ENCODE measurements around the gene NPEPL1. TPM values are rescaled to one million over a fixed set of nuclear protein-coding genes. Genes with fewer than 3 reads are reported as not detected.

The NPEPL1 gene
- total RNA-seq, 1 donor from 2014 or later, result 33.6 TPM

DNA sequence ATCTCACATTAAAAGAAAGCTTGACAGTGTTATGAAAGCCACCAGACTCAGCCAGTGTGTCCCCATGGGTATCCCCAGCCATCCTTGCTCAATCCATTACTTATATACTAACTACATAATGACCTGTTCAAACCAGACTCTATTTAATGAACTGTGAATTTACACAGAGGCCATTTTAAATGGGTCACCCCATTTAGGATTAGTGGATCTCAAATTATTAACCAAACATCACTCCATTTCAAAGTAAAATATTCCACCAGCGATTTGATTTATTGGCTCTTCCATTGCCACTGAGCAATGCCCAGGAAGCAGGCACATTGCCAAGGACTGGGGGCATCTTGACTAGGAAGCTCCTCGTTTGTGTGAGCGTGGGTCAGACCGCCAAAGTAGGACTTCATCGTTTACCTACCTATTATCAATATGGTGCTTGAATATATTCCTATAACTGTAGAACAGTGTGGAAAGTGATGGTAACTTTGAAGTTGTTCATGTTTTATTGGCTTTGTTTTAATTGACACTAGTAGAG is 15.5 kb upstream of the NPEPL1 start:
- Histone ChIP-seq H3K36me3 (peaks cover 85% of the 10 kb centered on the region), H3K9me3 (replicated peaks) (no peaks in the 10 kb centered on the region)
- TF ChIP-seq, protein P1, sequence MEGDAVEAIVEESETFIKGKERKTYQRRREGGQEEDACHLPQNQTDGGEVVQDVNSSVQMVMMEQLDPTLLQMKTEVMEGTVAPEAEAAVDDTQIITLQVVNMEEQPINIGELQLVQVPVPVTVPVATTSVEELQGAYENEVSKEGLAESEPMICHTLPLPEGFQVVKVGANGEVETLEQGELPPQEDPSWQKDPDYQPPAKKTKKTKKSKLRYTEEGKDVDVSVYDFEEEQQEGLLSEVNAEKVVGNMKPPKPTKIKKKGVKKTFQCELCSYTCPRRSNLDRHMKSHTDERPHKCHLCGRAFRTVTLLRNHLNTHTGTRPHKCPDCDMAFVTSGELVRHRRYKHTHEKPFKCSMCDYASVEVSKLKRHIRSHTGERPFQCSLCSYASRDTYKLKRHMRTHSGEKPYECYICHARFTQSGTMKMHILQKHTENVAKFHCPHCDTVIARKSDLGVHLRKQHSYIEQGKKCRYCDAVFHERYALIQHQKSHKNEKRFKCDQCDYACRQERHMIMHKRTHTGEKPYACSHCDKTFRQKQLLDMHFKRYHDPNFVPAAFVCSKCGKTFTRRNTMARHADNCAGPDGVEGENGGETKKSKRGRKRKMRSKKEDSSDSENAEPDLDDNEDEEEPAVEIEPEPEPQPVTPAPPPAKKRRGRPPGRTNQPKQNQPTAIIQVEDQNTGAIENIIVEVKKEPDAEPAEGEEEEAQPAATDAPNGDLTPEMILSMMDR (IDR thresholded peaks at IDR 0.05; ENCODE audit: borderline replicate concordance), result no peak

DNA sequence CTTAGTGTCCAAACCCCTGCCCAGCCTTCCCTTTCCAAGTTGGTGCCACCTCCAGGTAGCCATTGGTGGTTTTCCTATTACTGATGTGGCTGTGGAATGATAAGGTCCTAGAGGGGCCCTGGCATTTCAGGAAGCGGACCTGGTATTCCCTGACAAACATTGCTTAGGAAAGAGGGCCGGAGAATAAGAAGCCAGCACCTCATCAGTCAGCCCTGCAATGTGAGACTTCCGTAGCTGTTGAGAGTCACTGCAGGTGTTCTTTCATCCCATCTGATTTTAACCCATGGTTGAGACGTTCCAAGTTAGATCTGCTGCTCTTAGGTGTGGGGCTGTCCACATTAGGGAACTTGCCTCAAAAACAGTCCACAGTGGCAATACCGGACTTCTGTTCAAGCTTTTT is 14.8 kb upstream of the NPEPL1 start:
- TF ChIP-seq, protein P1 (IDR thresholded peaks at IDR 0.05; ENCODE audit: borderline replicate concordance), result no peak
- Histone ChIP-seq H3K27me3 (ENCODE audit: low read depth) (no peaks in the 10 kb centered on the region), H3K4me3 (no peak overlapping the region), H3K36me3 (peaks cover 79% of the 10 kb centered on the region), H3K9me3 (replicated peaks) (no peaks in the 10 kb centered on the region), H3K4me1 (no peaks in the 10 kb centered on the region), H3K27ac (replicated peaks) (no peak overlapping the region)
- intact Hi-C loops (cut with micrococcal nuclease), result no loop called here
- DNase-seq, result no peak

More for the DNA sequence above, 15.5 kb upstream of the NPEPL1 start:
- intact Hi-C loops (cut with micrococcal nuclease), result no loop called here
- no peak for DNase-seq
- Histone ChIP-seq H3K4me3 (no peak overlapping the region), H3K27me3 (ENCODE audit: low read depth) (no peaks in the 10 kb centered on the region), H3K4me1 (no peaks in the 10 kb centered on the region), H3K27ac (replicated peaks) (no peak overlapping the region)

- H3K27me3 ChIP-seq (ENCODE audit: low read depth), result no peaks in the 10 kb centered on the region
- H3K36me3 ChIP-seq, result peaks cover 71% of the 10 kb centered on the region
- no peaks in the 10 kb centered on the region for H3K4me1 ChIP-seq
- H3K4me3 ChIP-seq, result no peak overlapping the region
- intact Hi-C loops (cut with micrococcal nuclease), result no loop called here
- H3K27ac ChIP-seq (replicated peaks), result no peak overlapping the region
- no peaks in the 10 kb centered on the region for H3K9me3 ChIP-seq (replicated peaks)
- TF ChIP-seq, protein P1 (IDR thresholded peaks at IDR 0.05; ENCODE audit: borderline replicate concordance), result no peak
- DNase-seq, result no peak
These were observed 13.8 kb upstream of the NPEPL1 start for GRCh38 chr20:58678806-58679205.

- TF ChIP-seq, protein P1 (IDR thresholded peaks at IDR 0.05; ENCODE audit: borderline replicate concordance), result no peak
- peaks cover 30% of the 10 kb centered on the region for H3K36me3 ChIP-seq
- H3K4me3 ChIP-seq, result no peak overlapping the region
- H3K27me3 ChIP-seq (ENCODE audit: low read depth), result no peaks in the 10 kb centered on the region
- no peaks in the 10 kb centered on the region for H3K4me1 ChIP-seq
- DNase-seq, result no peak
- intact Hi-C loops (cut with micrococcal nuclease), result no loop called here
- no peaks in the 10 kb centered on the region for H3K9me3 ChIP-seq (replicated peaks)
- H3K27ac ChIP-seq (replicated peaks), result no peak overlapping the region
These were observed 9.7 kb upstream of the NPEPL1 start for GRCh38 chr20:58682656-58683531.

DNA sequence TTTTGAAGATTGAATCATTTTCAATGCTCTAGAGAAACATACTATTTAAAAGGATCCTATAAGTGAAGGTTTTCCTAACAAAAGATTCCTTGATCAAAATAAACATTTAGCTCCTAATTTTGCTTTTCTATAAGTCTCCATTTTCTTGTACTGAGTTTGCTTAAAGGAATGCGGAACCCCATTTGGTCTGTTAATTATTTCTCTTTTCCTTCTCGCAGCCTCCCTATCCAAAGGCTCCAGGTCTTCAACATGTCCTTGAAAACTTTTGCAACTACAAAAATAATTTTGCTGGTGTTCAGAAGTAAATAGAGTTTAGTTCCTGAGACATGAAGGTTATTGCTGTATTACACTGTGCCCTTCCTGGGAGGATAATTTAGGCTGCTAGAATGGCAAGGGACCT is 8.3 kb upstream of the NPEPL1 start:
- Histone ChIP-seq H3K4me3 (no peak overlapping the region), H3K36me3 (peaks cover 19% of the 10 kb centered on the region), H3K27ac (replicated peaks) (no peak overlapping the region), H3K9me3 (replicated peaks) (no peaks in the 10 kb centered on the region), H3K4me1 (peaks cover 7% of the 10 kb centered on the region), H3K27me3 (ENCODE audit: low read depth) (no peaks in the 10 kb centered on the region)
- no peak for DNase-seq
- intact Hi-C loops (cut with micrococcal nuclease), result no loop called here
- TF ChIP-seq, protein P1 (IDR thresholded peaks at IDR 0.05; ENCODE audit: borderline replicate concordance), result no peak
